K562 (cell line): ENCODE data around the gene BEST2. TPM values are rescaled to one million over a fixed set of nuclear protein-coding genes. Genes with fewer than 3 reads are reported as not detected.
A peak's percentile ranks its signal among the peaks of the same experiment; 100 is the strongest.

Experiments
- ATF7 ChIP-seq: fragments of 450-650 bp; IDR thresholded peaks from 2 replicates; pipeline ENCODE4 v1.7.1; 2014; ENCODE audit warnings: mild to moderate bottlenecking, moderate library complexity
- CCAR2 ChIP-seq: fragments of 200-400 bp; formaldehyde crosslinking; IDR thresholded peaks from 2 replicates; pipeline ENCODE4 v1.6.1; 2017; ENCODE audit warnings: mild to moderate bottlenecking, low read depth, low read length
- ETV5 ChIP-seq: sonication (generic); formaldehyde crosslinking; IDR thresholded peaks from 2 replicates; pipeline ENCODE4 v1.4.0; 2020; ENCODE audit warnings: low read depth, mild to moderate bottlenecking, missing genetic modification reagents
- FOXJ3 ChIP-seq: sonication (generic); formaldehyde crosslinking; IDR thresholded peaks from 2 replicates; pipeline ENCODE4 v1.4.0; 2020; ENCODE audit warnings: mild to moderate bottlenecking, missing genetic modification reagents
- FOXM1 ChIP-seq, 2 experiments: fragments of 450-650 bp in 1 of 2; sonication (generic) in 1 of 2; formaldehyde crosslinking in 1 of 2; IDR thresholded peaks; 2 replicates each; pipeline versions ENCODE4 v1.6.1 to v1.9.0; 2017 to 2022; ENCODE audit warnings: low read depth in 2 of 2, mild to moderate bottlenecking in 2 of 2, missing genetic modification reagents in 1 of 2, moderate library complexity in 1 of 2
- FUS ChIP-seq: fragments of 200-400 bp; formaldehyde crosslinking; optimal IDR thresholded peaks from 2 replicates; pipeline ENCODE3; 2017; ENCODE audit warnings: low read depth, low read length
- GABPB1 ChIP-seq: sonication (generic); formaldehyde crosslinking; IDR thresholded peaks from 2 replicates; pipeline ENCODE4 v1.8.0; 2022; ENCODE audit warnings: mild to moderate bottlenecking, missing genetic modification reagents
- GTF2E2 ChIP-seq: fragments of 200-800 bp; sonication (Bioruptor generic); IDR thresholded peaks from 2 replicates; pipeline ENCODE4 v1.6.1; 2016; ENCODE audit warnings: missing genetic modification characterization, missing compliant biosample characterization
- HBP1 ChIP-seq: fragments of 450-650 bp; formaldehyde crosslinking; IDR thresholded peaks from 2 replicates; pipeline ENCODE4 v1.4.0; 2022; ENCODE audit warnings: missing genetic modification characterization
- HDAC8 ChIP-seq: fragments of 450-650 bp; IDR thresholded peaks from 2 replicates; pipeline ENCODE4 v1.6.1; 2016; ENCODE audit warnings: mild to moderate bottlenecking, missing genetic modification characterization, moderate library complexity, missing compliant biosample characterization
- JUN ChIP-seq, 2 experiments: sonication (generic) in 1 of 2; formaldehyde crosslinking in 1 of 2; IDR thresholded peaks; 2 replicates each; pipeline versions ENCODE4 v1.6.1 to v1.8.0; 2012 to 2022; ENCODE audit warnings: borderline replicate concordance in 2 of 2, mild to moderate bottlenecking in 2 of 2, improper control_type of control experiment in 1 of 2, low read depth in 1 of 2, low read length in 1 of 2, missing genetic modification reagents in 1 of 2
- L3MBTL2 ChIP-seq: fragments of 450-650 bp; IDR thresholded peaks from 2 replicates; pipeline ENCODE4 v1.6.1; 2016; ENCODE audit warnings: mild to moderate bottlenecking, moderate library complexity
- MAFF ChIP-seq: IDR thresholded peaks from 2 replicates; pipeline ENCODE4 v1.6.1; 2012; ENCODE audit warnings: low read length, improper control_type of control experiment
- MEF2A ChIP-seq: IDR thresholded peaks from 2 replicates; pipeline ENCODE4 v1.6.1; 2011; ENCODE audit warnings: low read depth, mild to moderate bottlenecking, low read length, moderate library complexity; ENCODE audit not compliant: control insufficient read depth
- SAFB ChIP-seq: fragments of 200-400 bp; formaldehyde crosslinking; IDR thresholded peaks from 2 replicates; pipeline ENCODE4 v1.6.1; 2017; ENCODE audit warnings: low read depth, low read length, borderline replicate concordance
- SIRT6 ChIP-seq: IDR thresholded peaks from one replicate; pipeline ENCODE4 v1.6.1; 2012; ENCODE audit warnings: low read depth, mild to moderate bottlenecking, control low read depth, inconsistent platforms, low read length, moderate library complexity
- SMARCA5 ChIP-seq: fragments of 450-650 bp; IDR thresholded peaks from 2 replicates; pipeline ENCODE4 v1.6.1; 2016
- SOX6 ChIP-seq: fragments of 450-650 bp; IDR thresholded peaks from 2 replicates; pipeline ENCODE4 v1.6.1; 2014; ENCODE audit warnings: mild to moderate bottlenecking
- TEAD2 ChIP-seq: fragments of 450-650 bp; IDR thresholded peaks from 2 replicates; pipeline ENCODE4 v1.6.1; 2016; ENCODE audit warnings: missing genetic modification characterization, control low read depth, missing compliant biosample characterization
- ZC3H8 ChIP-seq: fragments of 450-650 bp; IDR thresholded peaks from 2 replicates; pipeline ENCODE4 v1.6.1; 2017
- ZKSCAN1 ChIP-seq: fragments of 150-350 bp; IDR thresholded peaks from 2 replicates; pipeline ENCODE4 v1.6.1; 2016; ENCODE audit warnings: low read depth, low read length
- ZKSCAN8 ChIP-seq: fragments of 200-800 bp; sonication (Bioruptor generic); IDR thresholded peaks from 2 replicates; pipeline ENCODE4 v1.6.1; 2016; ENCODE audit warnings: missing genetic modification characterization, missing compliant biosample characterization
- ZNF436 ChIP-seq: fragments of 250-450, 450-650 bp; sonication (Bioruptor Pico); formaldehyde crosslinking; IDR thresholded peaks from 2 replicates; pipeline ENCODE4 v1.7.0; 2020; ENCODE audit warnings: mild to moderate bottlenecking
- ZNF586 ChIP-seq: fragments of 450-650 bp; formaldehyde crosslinking; conservative IDR thresholded peaks from 2 replicates; pipeline ENCODE4 v1.4.0; 2020; ENCODE audit warnings: mild to moderate bottlenecking, moderate library complexity
- polyA plus RNA-seq, 8 experiments: library from polyadenylated mRNA; depleted of rRNA in 4 of 8; stranded (reverse) in 5 of 8; unstranded in 3 of 8; fragments of >200 nt; fragmentation: Nextera tagmentation in 2 of 8; fragmentation: Illumina TruSeq in 1 of 8; extraction: Ambion mirVana in 2 of 8; extraction: Trizol in 1 of 8; gene quantifications; 2 replicates each; pipeline versions ENCODE4 v1.2.1 to v1.2.3, GENCODE V29; 2011 to 2014; ENCODE audit warnings: inconsistent platforms in 1 of 8, missing spikeins in 1 of 8
- total RNA-seq, 7 experiments: library from RNA; depleted of rRNA in 6 of 7; stranded (reverse); fragments of >200 nt in 6 of 7; fragmentation: Illumina TruSeq in 2 of 7; extraction: Trizol in 2 of 7; gene quantifications; 2 replicates each; pipeline versions ENCODE4 v1.2.1 to v1.2.3, GENCODE V29; 2011 to 2021; ENCODE audit warnings: low replicate concordance in 1 of 7
- TF ChIP-seq, protein P1 (sequence below): fragments of 450-650 bp; formaldehyde crosslinking; IDR thresholded peaks from 2 replicates; pipeline ENCODE4 v1.4.0; 2020; ENCODE audit warnings: mild to moderate bottlenecking
- TF ChIP-seq, protein P2 (sequence below): fragments of 250-450 bp; sonication (Bioruptor Pico); IDR thresholded peaks from 2 replicates; pipeline ENCODE4 v1.9.0; 2021; ENCODE audit warnings: mild to moderate bottlenecking, inconsistent platforms

Gene BEST2
- total and polyA plus RNA-seq, 9 of the 15 experiments (the other 6 are each of a cell fraction or from before 2014, with no cell fraction given) = not detected

DNA sequence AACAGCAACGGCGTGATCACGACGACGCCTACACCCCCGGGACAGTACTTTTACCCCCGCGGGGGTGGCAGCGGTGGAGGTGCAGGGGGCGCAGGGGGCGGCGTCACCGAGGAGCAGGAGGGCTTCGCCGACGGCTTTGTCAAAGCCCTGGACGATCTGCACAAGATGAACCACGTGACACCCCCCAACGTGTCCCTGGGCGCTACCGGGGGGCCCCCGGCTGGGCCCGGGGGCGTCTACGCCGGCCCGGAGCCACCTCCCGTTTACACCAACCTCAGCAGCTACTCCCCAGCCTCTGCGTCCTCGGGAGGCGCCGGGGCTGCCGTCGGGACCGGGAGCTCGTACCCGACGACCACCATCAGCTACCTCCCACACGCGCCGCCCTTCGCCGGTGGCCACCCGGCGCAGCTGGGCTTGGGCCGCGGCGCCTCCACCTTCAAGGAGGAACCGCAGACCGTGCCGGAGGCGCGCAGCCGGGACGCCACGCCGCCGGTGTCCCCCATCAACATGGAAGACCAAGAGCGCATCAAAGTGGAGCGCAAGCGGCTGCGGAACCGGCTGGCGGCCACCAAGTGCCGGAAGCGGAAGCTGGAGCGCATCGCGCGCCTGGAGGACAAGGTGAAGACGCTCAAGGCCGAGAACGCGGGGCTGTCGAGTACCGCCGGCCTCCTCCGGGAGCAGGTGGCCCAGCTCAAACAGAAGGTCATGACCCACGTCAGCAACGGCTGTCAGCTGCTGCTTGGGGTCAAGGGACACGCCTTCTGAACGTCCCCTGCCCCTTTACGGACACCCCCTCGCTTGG, 40.7 kb downstream of the BEST2 start (continued):
- TF ChIP-seq ZKSCAN8 (CRISPR knock-in tag) = no peak
- TF ChIP-seq SAFB = peak; percentile 46
- TF ChIP-seq L3MBTL2 = peak; percentile 94
- no peak for TF ChIP-seq ZNF436 (CRISPR knock-in tag)
- TF ChIP-seq ZNF586 (CRISPR knock-in tag) = no peak
- no peak for TF ChIP-seq FOXJ3 (CRISPR knock-in tag)
- no peak for TF ChIP-seq JUN (IDR thresholded peaks at IDR 0.05; ENCODE audit: borderline replicate concordance, low read depth, low read length)
- TF ChIP-seq JUN (CRISPR knock-in tag; IDR thresholded peaks at IDR 0.05; ENCODE audit: borderline replicate concordance) = no peak
- peak; percentile 88 for TF ChIP-seq GABPB1 (CRISPR knock-in tag)
- TF ChIP-seq MEF2A = no peak
- TF ChIP-seq HDAC8 = no peak
- TF ChIP-seq CCAR2 = no peak
- no peak for TF ChIP-seq ZC3H8
- peak; percentile 38; the same call in 1 of the 2 replicates for TF ChIP-seq ATF7
- no peak for TF ChIP-seq SIRT6
- TF ChIP-seq ZKSCAN1 = no peak
- TF ChIP-seq, protein P1, sequence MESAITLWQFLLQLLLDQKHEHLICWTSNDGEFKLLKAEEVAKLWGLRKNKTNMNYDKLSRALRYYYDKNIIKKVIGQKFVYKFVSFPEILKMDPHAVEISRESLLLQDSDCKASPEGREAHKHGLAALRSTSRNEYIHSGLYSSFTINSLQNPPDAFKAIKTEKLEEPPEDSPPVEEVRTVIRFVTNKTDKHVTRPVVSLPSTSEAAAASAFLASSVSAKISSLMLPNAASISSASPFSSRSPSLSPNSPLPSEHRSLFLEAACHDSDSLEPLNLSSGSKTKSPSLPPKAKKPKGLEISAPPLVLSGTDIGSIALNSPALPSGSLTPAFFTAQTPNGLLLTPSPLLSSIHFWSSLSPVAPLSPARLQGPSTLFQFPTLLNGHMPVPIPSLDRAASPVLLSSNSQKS (CRISPR knock-in tag) = no peak
- no peak; the same call in 1 of the 2 replicates for TF ChIP-seq GTF2E2 (tag)
- no peak for TF ChIP-seq SMARCA5
- peak; percentile 64 for TF ChIP-seq FUS
- peak; percentile 71; the same call in 1 of the 2 replicates for TF ChIP-seq ETV5 (CRISPR knock-in tag)
- no peak for TF ChIP-seq TEAD2 (tag)
- TF ChIP-seq MAFF = no peak
- TF ChIP-seq HBP1 (CRISPR knock-in tag) = no peak
- TF ChIP-seq, protein P2, sequence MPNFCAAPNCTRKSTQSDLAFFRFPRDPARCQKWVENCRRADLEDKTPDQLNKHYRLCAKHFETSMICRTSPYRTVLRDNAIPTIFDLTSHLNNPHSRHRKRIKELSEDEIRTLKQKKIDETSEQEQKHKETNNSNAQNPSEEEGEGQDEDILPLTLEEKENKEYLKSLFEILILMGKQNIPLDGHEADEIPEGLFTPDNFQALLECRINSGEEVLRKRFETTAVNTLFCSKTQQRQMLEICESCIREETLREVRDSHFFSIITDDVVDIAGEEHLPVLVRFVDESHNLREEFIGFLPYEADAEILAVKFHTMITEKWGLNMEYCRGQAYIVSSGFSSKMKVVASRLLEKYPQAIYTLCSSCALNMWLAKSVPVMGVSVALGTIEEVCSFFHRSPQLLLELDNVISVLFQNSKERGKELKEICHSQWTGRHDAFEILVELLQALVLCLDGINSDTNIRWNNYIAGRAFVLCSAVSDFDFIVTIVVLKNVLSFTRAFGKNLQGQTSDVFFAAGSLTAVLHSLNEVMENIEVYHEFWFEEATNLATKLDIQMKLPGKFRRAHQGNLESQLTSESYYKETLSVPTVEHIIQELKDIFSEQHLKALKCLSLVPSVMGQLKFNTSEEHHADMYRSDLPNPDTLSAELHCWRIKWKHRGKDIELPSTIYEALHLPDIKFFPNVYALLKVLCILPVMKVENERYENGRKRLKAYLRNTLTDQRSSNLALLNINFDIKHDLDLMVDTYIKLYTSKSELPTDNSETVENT (CRISPR knock-in tag) = no peak
- no peak for TF ChIP-seq SOX6
- TF ChIP-seq FOXM1 (IDR thresholded peaks at IDR 0.05; ENCODE audit: low read depth) = no peak
- no peak for TF ChIP-seq FOXM1 (CRISPR knock-in tag; IDR thresholded peaks at IDR 0.05; ENCODE audit: low read depth)
